IMR-90 (cell line): Measurements from ENCODE around the gene CHD2. TPM values are rescaled to one million over a fixed set of nuclear protein-coding genes. Genes with fewer than 3 reads are reported as not detected.

Experiments used
- USF2 ChIP-seq: fragments of 150-350 bp; IDR thresholded peaks from 2 replicates; pipeline ENCODE4 v1.6.1; 2017; ENCODE audit warnings: mild to moderate bottlenecking, antibody characterized with exemption, low read length, low read depth
- polyA plus RNA-seq, 3 experiments: library from polyadenylated mRNA; depleted of rRNA; stranded (reverse); fragments of >200 nt; gene quantifications; 2 replicates each; pipeline ENCODE4 v1.2.3, GENCODE V29; 2012; ENCODE audit warnings: low replicate concordance in 1 of 3
- total RNA-seq: library from RNA; depleted of rRNA; stranded (reverse); fragments of >200 nt; gene quantifications from 2 replicates; pipeline ENCODE4 v1.2.3, GENCODE V29; 2012

The CHD2 gene
- total and polyA plus RNA-seq, 2 of the 4 experiments (the other 2 are of a cell fraction), result 44.9 to 64.7 TPM

- no peak for TF ChIP-seq USF2
These were observed 135.2 kb downstream of the CHD2 start (continued) for GRCh38 chr15:93035092-93035915.
